IPS-15b (cell line): ENCODE data around the gene ZKSCAN5.
"Not testable (repeated sequence)": the region's sequence is repeated elsewhere in the genome, so short reads cannot be mapped to it uniquely, and the experiment has no call there.

Source experiments
- H3K27me3 ChIP-seq: one replicate; pipeline ENCODE4 v1.6.1; 2013; ENCODE audit warnings: low read length; ENCODE audit not compliant: control insufficient read depth, insufficient read depth
- H3K36me3 ChIP-seq: one replicate; pipeline ENCODE4 v1.6.1; 2013; ENCODE audit warnings: low read length; ENCODE audit not compliant: control insufficient read depth, insufficient read depth
- H3K4me1 ChIP-seq: one replicate; pipeline ENCODE4 v1.6.1; 2013; ENCODE audit warnings: mild to moderate bottlenecking, low read length; ENCODE audit not compliant: control insufficient read depth, insufficient read depth
- H3K4me3 ChIP-seq: one replicate; pipeline ENCODE4 v1.5.1; 2013; ENCODE audit warnings: low read depth, low read length
- H3K9ac ChIP-seq: one replicate; pipeline ENCODE4 v1.6.1; 2013; ENCODE audit warnings: low read depth, mild to moderate bottlenecking, low read length
- H3K9me3 ChIP-seq: one replicate; pipeline ENCODE4 v1.6.1; 2013; ENCODE audit warnings: mild to moderate bottlenecking, low read length; ENCODE audit not compliant: control insufficient read depth, insufficient read depth

The ZKSCAN5 gene

GRCh38 chr7:99579281-99579955 lies 75.0 kb downstream of the ZKSCAN5 start:
- no peaks in the 10 kb centered on the region for H3K27me3 ChIP-seq
- H3K4me1 ChIP-seq, result peaks cover 7% of the 10 kb centered on the region
- no peaks in the 10 kb centered on the region for H3K36me3 ChIP-seq
- H3K4me3 ChIP-seq, result peak overlapping the region; percentile 71
- H3K9me3 ChIP-seq, result no peaks in the 10 kb centered on the region
- no peak overlapping the region for H3K9ac ChIP-seq

- Histone ChIP-seq H3K4me1 (peaks cover 7% of the 10 kb centered on the region), H3K4me3 (peak overlapping the region; percentile 71), H3K27me3 (no peaks in the 10 kb centered on the region), H3K9me3 (no peaks in the 10 kb centered on the region), H3K9ac (peak overlapping the region; percentile 76), H3K36me3 (no peaks in the 10 kb centered on the region)
Observed at GRCh38 chr7:99579956-99580777, 75.7 kb downstream of the ZKSCAN5 start.

- peak overlapping the region; percentile 76 for H3K9ac ChIP-seq
Observed at GRCh38 chr7:99580778-99581332, 76.4 kb downstream of the ZKSCAN5 start.

More at GRCh38 chr7:99580778-99581332, 76.4 kb downstream of the ZKSCAN5 start:
- H3K27me3 ChIP-seq, H3K4me1 ChIP-seq, H3K36me3 ChIP-seq, H3K9me3 ChIP-seq: not testable (repeated sequence)
- H3K4me3 ChIP-seq, result peak overlapping the region; percentile 71
